ENCODE measurements around the gene MED9.

MED9 gene

DNA sequence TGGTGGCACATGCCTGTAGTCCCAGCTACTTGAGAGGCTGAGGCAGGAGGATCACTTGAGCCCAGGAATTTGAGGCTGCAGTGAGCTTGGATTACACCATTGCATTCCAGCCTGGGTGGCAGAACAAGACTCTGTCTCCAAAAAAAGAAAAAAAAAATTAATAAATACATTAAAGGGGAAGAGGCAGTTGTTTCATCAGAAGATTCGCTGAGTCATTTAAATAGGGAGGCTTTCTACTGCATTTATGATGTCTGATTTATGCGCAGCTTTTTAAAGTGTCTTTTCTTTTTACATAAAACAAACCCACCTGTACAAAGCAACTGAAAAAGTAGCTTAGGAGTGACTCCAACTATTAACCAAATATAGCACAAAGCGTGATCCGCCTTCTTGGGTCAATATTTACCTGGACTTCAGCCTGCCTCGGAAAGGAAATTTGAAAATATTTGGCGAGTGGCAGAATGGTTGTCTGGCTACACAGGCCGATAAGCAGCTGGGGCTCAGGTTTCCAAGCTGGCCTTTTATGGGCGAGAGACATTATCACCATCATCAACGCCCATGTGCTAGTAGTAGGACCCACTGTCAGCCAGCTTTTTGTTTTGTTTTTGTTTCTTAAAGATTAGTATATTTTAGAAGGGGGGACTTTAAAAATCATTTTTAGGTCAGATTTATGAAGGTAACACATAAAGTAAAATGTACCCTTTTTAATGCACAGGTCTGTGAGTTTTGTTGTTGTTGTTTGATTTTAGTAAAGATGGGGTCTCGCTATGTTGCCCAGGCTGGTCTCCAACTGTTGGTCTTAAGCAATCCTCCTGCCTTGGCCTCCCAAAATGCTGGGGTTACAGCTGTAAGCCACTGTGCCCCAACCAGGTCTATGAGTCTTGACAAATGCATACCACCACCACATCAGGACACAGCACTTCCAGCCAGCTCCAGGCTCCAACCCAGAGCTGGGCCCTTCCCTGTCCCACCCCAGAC lies 61.9 kb downstream of the MED9 start:
- DNase-seq (ENCODE audit: low read depth), result no peak

DNA sequence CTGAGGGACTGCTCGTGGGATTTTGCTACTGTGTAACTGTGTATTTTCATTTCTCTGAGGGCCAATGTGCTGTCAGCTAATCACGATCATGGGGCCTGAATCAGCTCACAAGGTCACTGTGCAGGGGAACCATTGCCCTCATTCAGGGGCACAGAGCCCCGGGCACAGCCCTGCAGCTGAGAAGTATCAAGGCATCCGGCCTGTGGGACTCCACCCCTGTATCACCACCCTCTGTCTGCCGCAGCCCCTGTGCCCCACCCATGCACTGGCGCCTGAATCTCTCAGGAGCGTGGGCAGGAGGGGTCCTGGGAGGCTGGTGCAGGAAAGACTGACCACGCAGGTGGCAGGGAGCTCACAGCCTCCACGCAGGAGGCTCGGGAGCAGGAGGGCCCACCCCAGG lies 62.8 kb downstream of the MED9 start:
- DNase-seq (ENCODE audit: low read depth), result no peak

DNA sequence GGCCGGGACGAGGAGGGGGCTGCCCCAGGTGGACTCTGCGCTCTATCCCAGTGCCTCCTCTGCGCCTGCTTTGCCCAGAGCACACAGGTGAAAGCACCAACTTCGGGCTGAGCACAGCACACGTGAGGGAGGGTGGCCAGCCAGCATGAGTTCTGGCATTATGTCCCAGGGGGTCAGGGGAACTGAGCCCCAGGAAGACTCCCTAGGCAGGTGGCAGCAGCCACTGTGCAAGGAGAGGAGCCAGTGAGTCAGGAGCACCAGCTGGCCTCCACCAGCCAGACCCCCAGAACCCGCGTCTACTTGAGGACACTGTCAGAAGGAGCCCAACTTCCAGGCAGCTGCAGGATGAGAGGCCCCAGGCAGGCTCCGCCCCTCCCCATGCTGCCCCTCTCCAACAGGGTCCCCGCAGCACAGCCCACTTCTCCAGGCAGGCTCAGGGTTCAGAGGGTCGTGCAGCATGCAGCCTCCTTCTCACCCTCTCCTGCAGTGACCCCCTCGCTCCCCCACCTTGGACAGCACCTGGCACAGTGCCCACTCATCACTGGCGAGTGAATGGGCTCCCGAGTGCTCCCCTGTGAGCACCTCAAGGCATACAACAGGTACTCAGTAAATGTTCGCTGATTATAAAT lies 63.6 kb downstream of the MED9 start:
- no peak for DNase-seq (ENCODE audit: low read depth)

DNA sequence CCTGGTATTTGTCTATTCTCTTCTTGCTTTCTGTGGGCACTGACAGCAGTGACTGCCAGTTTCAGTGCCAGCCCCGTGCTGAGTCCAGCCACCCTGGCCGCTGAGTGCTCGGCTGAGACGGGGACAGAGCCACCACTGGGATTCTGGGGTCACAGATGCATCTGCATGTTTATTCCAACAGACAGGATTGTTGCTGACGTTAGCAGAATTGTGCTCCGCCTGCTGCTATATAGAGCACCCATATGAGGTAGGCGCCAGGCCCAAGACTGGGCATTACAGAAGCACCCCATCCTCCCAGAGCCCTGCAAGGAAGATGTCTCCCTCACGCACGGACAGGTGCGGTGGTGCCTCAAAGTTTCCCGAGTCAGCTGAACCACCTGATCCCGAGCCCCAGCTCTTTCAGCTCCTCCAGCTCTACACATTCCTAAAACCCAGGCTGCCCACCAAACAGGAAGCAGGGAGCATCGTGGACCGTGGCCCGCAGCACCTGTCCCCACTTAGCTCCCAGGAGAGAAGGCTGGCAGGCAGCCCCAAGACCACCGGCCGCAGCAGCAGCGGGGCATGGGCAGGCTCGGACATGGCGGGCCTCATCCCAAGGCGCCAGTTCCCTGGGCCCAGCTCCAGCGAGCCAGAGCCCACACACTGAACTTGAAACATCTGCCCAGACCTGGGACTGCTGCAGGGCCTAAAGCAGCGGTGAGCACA lies 64.3 kb downstream of the MED9 start:
- no peak for DNase-seq (ENCODE audit: low read depth)

DNA sequence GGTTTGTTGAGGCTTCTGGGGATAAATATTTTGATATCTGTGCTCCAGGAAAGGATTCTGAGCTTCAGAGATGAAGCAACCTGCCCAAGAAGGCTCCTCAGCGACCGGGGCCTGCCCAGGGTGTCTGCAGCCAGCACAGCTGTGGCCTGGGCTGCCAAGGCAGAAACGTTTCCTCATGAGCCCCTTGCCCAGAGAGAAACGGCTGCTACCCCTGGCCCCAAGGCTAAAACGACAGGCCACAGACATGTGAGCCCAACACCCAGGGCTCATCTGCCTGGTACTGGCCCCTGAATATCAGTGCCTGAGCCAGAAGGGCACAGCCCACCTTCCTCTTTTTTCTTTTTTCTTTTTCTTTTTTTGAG lies 64.8 kb downstream of the MED9 start:
- no peak for DNase-seq (ENCODE audit: low read depth)
